Mesenteric fat pad (tissue), 1 donor: ENCODE data around the gene LIMK1. TPM values are rescaled to one million over a fixed set of nuclear protein-coding genes. Genes with fewer than 3 reads are reported as not detected.

ENCODE experiments used
- DNase-seq: peaks from one replicate; pipeline ENCODE4 v3.0.0-alpha.2; 2020; ENCODE audit warnings: low spot score
- total RNA-seq: library from RNA; stranded (reverse); fragmentation: NEBNext Ultra II Directional; extraction: Animal tissue kit (Norgen Biotek cat#: 25700); gene quantifications from one replicate; pipeline ENCODE4 v1.2.1, GENCODE V29; 2021
- donor health status: DM: yes; HTN: yes; CAD: no.

Gene LIMK1
- total RNA-seq, 1 donor from 2014 or later, result 23.1 TPM

- DNase-seq, result no peak
Observed at GRCh38 chr7:74083928-74084721, 521 bp downstream of the LIMK1 start.

- no peak for DNase-seq
Observed at GRCh38 chr7:74084722-74085578, 1.3 kb downstream of the LIMK1 start.

DNA sequence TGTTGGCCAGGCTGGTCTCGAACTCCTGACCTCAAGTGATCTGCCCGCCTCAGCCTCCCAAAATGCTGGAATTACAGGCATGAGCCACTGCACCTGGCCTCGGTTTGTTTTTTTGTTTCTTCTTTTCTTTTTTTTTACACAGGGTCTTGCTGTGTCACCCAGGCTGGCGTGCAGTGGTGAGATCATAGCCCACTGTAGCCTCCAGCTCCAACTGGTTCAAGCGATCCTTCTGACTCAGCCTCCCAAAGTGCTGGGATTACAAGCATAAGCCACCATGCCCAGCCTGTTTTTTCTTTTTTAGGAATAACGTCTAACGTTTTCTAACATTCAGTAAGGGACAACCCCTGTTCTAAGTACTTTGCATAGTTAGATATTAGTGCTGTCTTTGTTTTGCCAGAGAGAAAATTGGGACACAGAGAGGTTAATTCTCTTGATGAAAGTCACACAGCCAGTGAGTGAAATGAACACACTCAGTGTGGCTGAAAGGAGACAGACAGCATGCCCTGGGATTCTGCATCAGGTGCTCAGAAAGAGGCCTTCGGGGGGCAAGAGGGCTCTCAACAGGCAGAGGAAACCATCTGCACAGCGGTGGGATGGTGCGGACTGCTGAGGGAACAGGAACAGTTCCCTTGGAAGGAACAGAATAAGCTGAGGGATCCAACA, 4.3 kb downstream of the LIMK1 start:
- DNase-seq, result no peak

- no peak for DNase-seq
Observed at GRCh38 chr7:74092321-74092963, 8.8 kb downstream of the LIMK1 start.

GRCh38 chr7:74092964-74093471, 9.4 kb downstream of the LIMK1 start:
- no peak for DNase-seq

DNA sequence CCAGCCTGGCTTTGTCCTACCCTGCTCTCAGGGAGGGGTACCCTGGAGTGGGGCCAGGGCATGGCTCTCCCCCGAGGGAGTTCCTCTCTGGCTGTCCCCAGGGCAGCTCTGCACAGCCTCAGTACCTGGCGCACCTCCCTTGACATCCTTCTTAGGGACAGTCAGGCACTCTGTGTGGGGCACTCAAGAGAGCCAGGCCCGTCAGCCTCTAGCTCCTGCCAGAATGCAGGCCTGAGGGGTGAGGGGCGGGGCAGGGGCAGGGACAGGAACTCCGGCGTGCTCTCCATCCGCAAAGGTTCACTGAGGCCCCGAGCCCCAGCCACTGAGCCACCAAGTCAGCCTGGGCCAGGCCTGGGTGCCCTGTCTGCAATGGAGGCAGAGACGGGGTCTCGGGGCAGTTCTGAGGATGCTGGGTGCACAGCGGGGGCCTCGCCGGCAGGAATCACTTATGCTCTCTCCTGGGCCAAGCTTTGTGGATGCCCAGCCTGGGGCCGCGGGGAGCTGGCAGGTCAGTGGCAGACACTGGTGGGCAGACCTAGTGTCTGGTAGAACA, 10.1 kb downstream of the LIMK1 start:
- no peak for DNase-seq

GRCh38 chr7:74094224-74095101, 10.9 kb downstream of the LIMK1 start:
- no peak for DNase-seq

DNA sequence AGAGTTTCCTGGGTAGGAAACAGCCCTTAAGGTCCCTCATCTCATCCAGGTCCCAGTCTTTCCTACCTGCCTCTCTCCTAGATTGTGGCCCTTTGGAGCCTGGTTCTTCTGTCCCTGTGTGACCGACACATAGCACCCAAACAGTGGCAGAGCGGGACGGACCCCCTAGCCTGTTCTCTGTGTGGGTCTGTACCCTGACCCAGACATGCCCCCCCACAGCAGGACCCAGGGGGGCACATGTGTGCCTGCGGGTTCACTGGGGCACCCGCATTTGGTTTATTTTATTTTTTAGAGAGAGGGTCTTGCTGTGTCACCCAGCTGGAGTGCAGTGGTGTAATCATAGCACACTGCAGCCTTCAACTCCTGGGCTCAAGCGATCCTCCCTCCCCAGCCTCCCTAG, 11.5 kb downstream of the LIMK1 start:
- DNase-seq, result no peak

GRCh38 chr7:74097937-74098614, 14.5 kb downstream of the LIMK1 start:
- no peak for DNase-seq

- no peak for DNase-seq
Observed at GRCh38 chr7:74099031-74099430, 15.4 kb downstream of the LIMK1 start.

- no peak for DNase-seq
Observed at GRCh38 chr7:74101061-74101681, 17.6 kb downstream of the LIMK1 start.

GRCh38 chr7:74103219-74103772, 19.7 kb downstream of the LIMK1 start:
- DNase-seq, result no peak

- DNase-seq, result no peak
Observed at GRCh38 chr7:74104702-74105101, 21.1 kb downstream of the LIMK1 start.

GRCh38 chr7:74105992-74106391, 22.4 kb downstream of the LIMK1 start:
- DNase-seq, result no peak

- DNase-seq, result no peak
Observed at GRCh38 chr7:74106846-74107245, 23.2 kb downstream of the LIMK1 start.

- DNase-seq, result no peak
Observed at GRCh38 chr7:74115326-74115725, 31.7 kb downstream of the LIMK1 start.

- DNase-seq, result no peak
Observed at GRCh38 chr7:74116356-74116755, 32.8 kb downstream of the LIMK1 start.

DNA sequence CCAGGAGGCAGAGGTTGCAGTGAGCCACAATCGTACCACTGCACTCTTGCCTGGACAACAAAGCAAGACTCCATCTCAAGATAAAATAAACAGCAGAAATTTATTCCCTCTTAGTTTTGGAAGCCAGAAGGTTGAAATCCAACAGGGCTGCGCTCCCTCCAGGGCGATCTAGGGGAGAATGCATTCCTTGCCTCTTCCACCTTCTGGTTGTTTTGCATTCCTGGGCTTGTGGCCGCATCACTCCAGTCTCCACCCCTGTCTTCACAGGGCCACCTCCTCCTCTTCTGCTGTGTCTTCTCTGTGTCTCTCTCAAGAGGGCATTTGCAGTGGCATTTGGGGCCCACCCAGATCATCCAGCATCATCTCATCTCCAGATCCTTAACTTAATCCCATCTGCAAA, 36.2 kb downstream of the LIMK1 start:
- no peak for DNase-seq
